HepG2 (cell line): Measurements from ENCODE around the gene LY6G5B. TPM values are rescaled to one million over a fixed set of nuclear protein-coding genes. Genes with fewer than 3 reads are reported as not detected.

Source experiments
- CSRNP2 ChIP-seq: sonication (generic); formaldehyde crosslinking; conservative IDR thresholded peaks from 2 replicates; pipeline ENCODE4 v1.8.0; 2022; ENCODE audit warnings: low read depth, missing genetic modification reagents
- ETS1 ChIP-seq: sonication (generic); formaldehyde crosslinking; IDR thresholded peaks from 2 replicates; pipeline ENCODE4 v1.4.0; 2020; ENCODE audit warnings: missing genetic modification reagents
- FOSL2 ChIP-seq: sonication (generic); formaldehyde crosslinking; IDR thresholded peaks from 2 replicates; pipeline ENCODE4 v1.4.0; 2020; ENCODE audit warnings: missing genetic modification reagents
- GTF3A ChIP-seq: sonication (generic); formaldehyde crosslinking; conservative IDR thresholded peaks from 2 replicates; pipeline ENCODE4 v1.4.0; 2020; ENCODE audit warnings: mild to moderate bottlenecking, missing genetic modification reagents
- MTERF4 ChIP-seq: sonication (generic); formaldehyde crosslinking; IDR thresholded peaks from 2 replicates; pipeline ENCODE4 v1.8.0; 2023; ENCODE audit warnings: mild to moderate bottlenecking, missing genetic modification reagents
- NR2F6 ChIP-seq, 2 experiments: IDR thresholded peaks; 2 replicates each; pipeline ENCODE4 v1.6.1; 2016; ENCODE audit warnings: antibody characterized with exemption in 1 of 2, mild to moderate bottlenecking in 1 of 2
- REXO4 ChIP-seq: sonication (generic); formaldehyde crosslinking; IDR thresholded peaks from 2 replicates; pipeline ENCODE4 v1.8.0; 2022; ENCODE audit warnings: missing genetic modification reagents, mild to moderate bottlenecking, borderline replicate concordance
- TFE3 ChIP-seq: IDR thresholded peaks from 2 replicates; pipeline ENCODE4 v1.6.1; 2016
- ZBTB46 ChIP-seq: sonication (generic); formaldehyde crosslinking; IDR thresholded peaks from 2 replicates; pipeline ENCODE4 v1.4.0; 2020; ENCODE audit warnings: mild to moderate bottlenecking, missing genetic modification reagents, borderline replicate concordance
- ZNF232 ChIP-seq: sonication (generic); formaldehyde crosslinking; IDR thresholded peaks from 2 replicates; pipeline ENCODE4 v1.4.0; 2020; ENCODE audit warnings: missing genetic modification reagents, borderline replicate concordance
- ZNF574 ChIP-seq: sonication (generic); formaldehyde crosslinking; IDR thresholded peaks from 2 replicates; pipeline ENCODE4 v1.4.0; 2020; ENCODE audit warnings: missing genetic modification reagents
- ZNF7 ChIP-seq: IDR thresholded peaks from 2 replicates; pipeline ENCODE4 v1.6.1; 2016; ENCODE audit warnings: missing biosample characterization, missing genetic modification reagents
- ZXDC ChIP-seq: sonication (generic); formaldehyde crosslinking; IDR thresholded peaks from 2 replicates; pipeline ENCODE4 v1.5.0; 2020; ENCODE audit warnings: mild to moderate bottlenecking, missing genetic modification reagents
- polyA plus RNA-seq, 8 experiments: library from polyadenylated mRNA; depleted of rRNA in 3 of 8; stranded (reverse) in 7 of 8; unstranded in 1 of 8; fragments of >200 nt; fragmentation: Illumina TruSeq in 4 of 8; extraction: Trizol in 4 of 8; gene quantifications; 2 replicates each; pipeline versions ENCODE4 v1.2.1 to v1.2.3, GENCODE V29; 2011 to 2016; ENCODE audit warnings: low read depth in 4 of 8, missing spikeins in 1 of 8, mixed read lengths in 1 of 8; ENCODE audit not compliant: insufficient read depth in 1 of 8
- total RNA-seq, 5 experiments: library from RNA; depleted of rRNA; stranded (reverse); fragments of >200 nt; fragmentation: Illumina TruSeq; extraction: Trizol; gene quantifications; 2 replicates each; pipeline ENCODE4 v1.2.3, GENCODE V29; 2016; ENCODE audit warnings: low read depth in 1 of 5

The LY6G5B gene
- total and polyA plus RNA-seq, 2 of the 13 experiments (the other 11 are each of a cell fraction or from before 2014, with no cell fraction given), result 7.8 to 15.7 TPM

- TF ChIP-seq ZNF574 (CRISPR knock-in tag) (peak; percentile 90), NR2F6 (IDR thresholded peaks at IDR 0.05) (0 out of 2 replicates have a peak, but pooled peaks have one; percentile 27), NR2F6 (CRISPR knock-in tag; IDR thresholded peaks at IDR 0.05) (0 out of 2 replicates have a peak, but pooled peaks have one; percentile 8), ETS1 (CRISPR knock-in tag) (no peak; the same call in 1 of the 2 replicates), CSRNP2 (CRISPR knock-in tag) (no peak), ZBTB46 (CRISPR knock-in tag) (no peak), REXO4 (CRISPR knock-in tag) (no peak), ZXDC (CRISPR knock-in tag) (no peak), MTERF4 (CRISPR knock-in tag) (0 out of 2 replicates have a peak, but pooled peaks have one; percentile 28), FOSL2 (CRISPR knock-in tag) (peak; percentile 74; the same call in 1 of the 2 replicates), GTF3A (CRISPR knock-in tag) (no peak), ZNF232 (peak; percentile 41; the same call in 1 of the 2 replicates), ZNF7 (CRISPR knock-in tag) (no peak), TFE3 (CRISPR knock-in tag) (peak; percentile 31; the same call in 1 of the 2 replicates)
Observed at GRCh38 chr6:31702819-31703716, 33.3 kb downstream of the LY6G5B start, which contains the start of gene ABHD16A (continued).
